CD4-positive, alpha-beta T cell treated with Interferon alpha-2 for 1 hour (primary cell): ENCODE data around the gene TRPV2.

ENCODE experiments used
- DNase-seq, 2 donors: peaks; one replicate each; pipeline ENCODE4 v3.0.0-alpha.2; 2020 to 2022

The TRPV2 gene

DNA sequence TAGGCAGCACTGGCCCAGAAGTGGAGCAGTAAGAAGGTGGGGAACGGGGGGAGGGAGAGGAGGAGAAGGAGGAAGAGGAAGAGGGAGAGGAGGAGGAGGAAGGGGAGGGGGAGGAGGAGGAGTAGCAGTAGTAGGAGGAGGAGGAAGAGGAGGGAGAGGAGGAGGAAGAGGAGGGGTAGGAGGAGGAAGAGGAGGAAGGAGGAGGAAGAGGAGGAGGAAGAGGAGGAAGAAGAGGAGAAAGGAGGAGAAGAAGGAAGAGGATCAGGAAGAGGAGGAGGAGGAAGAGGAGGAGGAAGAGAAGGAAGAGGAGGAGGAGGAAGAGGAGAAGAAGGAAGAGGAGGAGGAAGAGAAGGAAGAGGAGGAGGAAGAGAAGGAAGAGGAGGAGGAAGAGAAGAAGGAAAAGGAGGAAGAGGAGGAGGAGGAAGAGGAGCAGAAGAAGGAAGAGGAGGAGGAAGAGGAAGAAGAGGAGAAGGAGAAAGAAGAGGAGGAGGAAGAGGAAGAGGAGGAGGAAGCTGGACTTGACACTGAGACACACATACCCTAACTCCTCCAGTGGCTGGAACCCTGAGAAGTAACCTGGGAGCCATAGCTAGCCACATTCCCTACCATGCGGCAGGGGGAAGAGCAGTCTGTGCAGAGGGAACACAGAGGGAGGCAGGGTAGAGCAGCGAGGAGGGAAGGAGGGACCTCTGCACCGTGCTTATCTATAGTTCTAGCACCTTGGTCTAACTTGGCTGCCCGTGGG is 40.8 kb downstream of the TRPV2 start:
- no peak for DNase-seq

DNA sequence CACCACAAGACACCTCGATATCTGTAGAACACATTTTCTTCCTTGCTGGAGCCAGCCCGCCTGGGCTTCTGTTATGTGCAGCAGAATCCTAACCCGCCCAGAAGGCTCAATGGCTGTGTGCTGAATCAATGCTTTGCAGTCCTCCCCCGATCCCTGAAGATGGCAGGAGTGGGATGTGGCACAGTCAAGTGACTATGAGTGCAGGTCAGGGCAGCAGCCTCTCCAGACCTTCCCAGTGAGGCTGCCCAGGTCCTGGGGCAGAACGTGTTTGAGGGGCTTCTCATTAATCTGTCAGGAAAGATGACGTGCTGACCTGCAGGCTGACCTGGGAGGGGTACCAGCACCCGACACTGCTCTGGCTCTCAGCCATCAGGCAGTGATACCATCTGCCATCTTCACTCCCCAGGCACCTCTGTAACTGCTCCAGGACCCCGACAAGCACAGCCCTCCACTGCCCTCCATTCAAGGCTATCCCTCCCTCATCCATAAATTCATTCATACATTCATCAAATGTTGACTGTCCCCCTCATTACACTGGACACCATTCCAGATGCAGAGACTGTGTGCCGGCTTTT is 41.5 kb downstream of the TRPV2 start:
- DNase-seq: no peak

DNA sequence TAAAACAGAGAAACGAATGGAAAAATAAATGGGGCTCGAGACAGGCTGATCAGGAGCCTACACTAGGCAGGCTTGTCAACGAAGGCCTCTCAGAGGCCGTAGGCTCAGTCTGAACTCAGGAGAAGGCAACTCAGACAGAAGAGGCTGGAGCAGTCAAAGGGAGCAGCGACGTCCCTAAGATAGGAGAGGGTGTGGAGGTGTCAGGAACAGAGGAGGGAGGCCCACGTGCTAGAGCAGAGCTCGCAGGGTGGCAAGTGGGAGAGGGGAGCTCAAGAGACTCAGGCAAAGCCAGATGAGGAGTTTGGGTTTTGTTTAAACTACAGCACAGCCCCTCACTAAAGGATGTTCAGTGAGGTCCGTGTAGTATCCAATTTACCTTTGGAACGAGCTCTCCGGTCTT is 43.9 kb downstream of the TRPV2 start:
- no peak for DNase-seq

DNA sequence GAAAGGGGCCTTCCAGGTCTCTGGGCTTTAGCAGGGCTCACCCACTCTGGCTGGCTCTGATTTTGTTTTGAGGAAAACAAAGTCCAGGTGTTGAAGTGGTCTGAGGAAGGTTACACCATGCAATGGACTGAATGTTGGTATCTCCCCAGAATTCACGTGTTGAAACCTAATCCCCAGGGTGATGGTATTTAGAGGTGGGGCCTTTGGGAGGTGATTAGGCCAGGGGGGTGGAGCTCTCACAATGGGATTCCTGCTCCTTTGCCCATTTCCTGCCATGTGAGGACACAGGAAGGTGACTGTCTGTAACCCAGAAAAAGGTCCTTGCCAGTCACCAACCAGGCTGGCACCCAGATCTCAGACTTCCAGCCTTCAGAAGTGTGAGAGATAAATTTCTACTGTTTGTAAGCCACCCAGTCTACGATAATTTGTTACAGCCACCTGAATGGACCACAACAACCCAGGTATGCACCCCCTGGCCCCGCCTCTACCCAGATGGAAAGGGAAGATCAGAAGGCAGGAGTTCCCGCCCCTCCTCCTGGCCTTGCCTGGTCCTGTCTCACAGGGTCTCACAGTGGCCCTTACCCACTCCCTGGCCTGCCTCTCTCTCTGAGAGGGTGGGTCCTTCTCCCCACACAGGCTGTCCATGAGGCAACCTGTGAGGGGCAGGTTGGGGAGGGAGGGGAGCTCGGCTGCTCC is 44.6 kb downstream of the TRPV2 start:
- no peak for DNase-seq

DNA sequence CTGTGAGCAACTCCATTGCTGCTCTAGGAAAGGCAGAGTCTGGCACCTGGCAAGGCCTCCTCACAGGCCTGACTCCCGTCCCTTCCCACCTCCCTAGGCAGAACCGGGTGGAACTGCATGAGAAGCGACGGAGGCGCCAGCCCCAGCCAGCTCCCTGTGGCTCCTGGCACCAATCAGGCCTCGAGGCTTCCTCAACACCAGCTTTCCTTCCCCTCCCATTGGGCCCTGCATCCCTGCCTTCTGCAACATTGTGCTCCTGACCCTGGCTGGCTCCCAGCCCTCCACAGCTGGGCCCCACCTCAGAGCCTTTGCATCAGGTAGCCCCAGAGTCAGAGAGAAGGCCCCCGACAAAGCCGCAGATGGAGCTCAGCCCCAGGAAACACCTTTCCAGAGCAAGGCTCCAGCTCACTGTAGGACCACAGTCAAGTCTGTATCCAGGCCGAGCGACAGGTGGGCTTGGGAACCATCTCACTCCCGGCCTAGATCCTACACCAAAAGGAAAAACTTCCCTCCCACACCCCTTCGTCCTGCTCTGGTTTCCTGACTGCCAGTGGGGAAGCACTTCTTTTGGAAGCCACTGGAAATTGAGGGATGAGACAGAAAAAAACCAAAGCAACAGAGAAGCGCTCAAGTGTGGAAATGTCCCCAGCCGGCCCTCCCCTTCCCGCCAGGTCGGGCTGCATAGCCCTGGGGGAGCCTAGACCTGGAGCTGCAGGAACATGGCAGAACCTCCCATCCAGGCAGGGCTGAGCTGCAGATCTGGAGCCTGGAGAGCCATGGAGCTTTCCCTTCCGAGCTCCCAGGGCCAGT is 45.6 kb downstream of the TRPV2 start:
- no peak for DNase-seq

DNA sequence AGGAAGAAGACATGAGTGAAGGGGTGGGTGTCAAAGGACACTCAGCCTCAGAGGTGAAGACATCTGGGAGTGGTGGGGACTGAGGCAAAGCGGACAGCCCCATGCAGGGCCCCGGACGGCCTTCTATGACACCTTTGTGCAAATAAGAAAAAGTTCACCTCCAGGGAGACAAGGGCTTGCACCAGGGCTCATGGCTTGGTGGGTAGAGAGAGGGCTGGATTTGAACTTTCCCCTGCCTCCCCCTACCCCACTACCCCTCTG is 46.2 kb downstream of the TRPV2 start:
- no peak for DNase-seq

DNA sequence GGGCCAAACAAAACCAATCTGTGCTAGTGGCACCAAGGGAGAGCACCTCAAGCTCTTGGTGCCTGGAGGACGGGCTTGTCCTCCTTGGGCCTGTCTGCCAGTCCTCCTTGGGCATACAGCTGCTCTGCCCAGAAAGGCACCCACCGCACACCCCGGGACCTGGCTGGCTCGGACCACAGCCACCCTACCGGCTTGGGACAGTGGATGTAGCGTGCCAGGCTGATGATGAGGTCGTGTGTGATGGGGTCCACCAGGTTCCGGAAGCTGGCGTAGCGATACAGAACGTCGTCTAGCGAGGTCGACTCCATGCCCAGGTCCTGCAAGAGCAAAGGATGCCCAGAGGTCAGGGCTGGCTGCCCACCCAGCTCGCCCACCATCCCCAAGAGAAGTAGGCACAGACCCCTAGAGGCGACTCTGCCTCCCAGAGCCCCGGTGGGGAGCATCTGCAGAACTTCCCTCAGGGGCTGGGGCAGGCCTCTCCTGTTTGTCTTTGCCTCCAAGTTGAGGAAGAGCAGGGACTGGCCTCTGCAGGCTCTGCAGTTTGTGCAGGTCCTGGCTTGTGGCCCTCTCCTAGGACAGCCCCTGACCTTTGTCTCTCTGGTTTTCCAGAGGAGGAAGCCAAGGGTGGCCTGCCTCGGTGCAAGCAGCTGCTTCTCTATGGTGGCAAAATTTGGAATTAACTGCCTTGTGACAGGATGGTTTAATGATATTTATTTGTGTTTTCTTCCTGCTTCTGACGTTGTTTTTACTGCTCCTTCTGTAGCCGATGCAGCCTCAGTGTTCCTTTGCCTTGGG is 46.9 kb downstream of the TRPV2 start:
- no peak for DNase-seq

DNA sequence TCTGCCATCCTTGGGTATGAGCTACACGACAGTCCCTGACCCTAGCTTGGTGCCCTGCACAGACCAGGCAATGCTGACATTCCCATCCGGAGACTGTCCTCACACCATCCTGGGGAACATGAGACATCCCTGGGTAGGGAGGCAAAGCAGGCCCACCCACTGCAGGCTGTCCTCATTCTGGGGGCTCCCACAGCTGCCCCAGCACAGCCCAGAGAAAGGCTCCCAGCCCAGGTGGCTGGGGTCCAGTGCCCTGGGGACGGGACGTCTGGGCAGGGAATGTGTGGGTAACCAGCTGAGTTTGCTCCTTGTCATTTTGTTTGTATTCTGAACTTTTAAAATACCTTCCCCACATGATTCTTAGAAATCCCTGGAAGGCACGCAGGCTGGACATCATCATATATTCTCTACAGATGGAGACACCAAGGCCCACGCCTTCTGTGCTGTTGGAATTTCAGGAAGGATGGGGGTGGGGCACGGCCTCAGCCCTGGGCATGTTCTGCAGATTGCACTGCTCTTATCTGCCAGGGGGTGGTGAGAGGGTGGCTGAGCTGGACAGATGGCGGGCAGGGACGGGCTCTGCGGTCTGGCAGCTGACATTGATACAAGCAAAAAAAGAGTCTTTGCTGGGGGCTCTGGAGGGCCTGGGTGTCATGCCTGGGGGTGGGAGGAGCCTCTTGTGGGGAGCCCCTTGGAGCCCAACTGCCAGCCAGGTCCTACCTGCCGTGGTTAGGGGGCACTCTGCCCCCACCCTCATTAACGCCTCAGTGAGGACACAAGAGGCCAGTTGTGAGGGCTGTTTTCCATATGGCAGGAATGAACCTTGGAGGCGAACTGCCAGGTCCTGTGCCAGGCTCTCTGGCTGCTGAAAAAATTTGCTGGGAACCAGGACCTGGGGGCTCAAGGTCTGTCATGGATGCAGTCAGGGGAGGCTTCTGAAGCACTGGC is 48.3 kb downstream of the TRPV2 start:
- DNase-seq: no peak

DNA sequence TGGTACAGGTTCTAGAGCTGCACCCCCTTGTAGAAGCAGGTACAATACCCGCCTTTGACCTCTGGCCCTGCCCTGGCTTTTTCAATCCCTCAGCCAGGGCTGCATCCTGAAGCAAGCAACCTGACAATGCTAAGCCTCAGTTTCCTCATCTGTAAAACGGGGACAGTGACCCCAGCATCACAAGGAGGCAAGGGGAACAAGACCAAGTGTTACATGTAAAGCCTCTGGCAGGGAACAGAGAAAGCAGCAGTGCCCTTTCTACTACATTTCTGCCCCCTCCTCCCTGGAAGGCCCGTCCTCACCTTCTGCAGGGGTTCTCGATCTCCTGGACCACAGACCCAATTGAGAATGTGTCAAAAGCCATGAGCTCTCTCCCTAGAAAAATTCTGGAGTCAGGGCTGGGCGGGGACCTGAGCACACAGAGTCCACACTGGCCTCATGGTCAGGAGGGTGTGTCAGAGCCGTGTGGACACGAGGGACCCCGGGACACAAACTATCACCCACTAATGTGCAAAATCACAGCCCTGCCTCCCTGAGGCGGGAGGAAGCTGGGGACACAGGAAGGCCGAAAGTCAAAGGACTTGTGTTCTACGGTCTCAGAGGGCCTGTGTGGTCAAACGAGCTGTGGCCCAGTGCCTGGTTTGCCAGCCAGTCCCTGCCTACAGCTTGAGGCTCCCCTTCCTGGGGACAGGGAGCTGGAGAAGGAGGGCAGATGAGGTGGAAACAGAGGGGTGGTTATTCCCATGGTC is 49.1 kb downstream of the TRPV2 start:
- DNase-seq: no peak

DNA sequence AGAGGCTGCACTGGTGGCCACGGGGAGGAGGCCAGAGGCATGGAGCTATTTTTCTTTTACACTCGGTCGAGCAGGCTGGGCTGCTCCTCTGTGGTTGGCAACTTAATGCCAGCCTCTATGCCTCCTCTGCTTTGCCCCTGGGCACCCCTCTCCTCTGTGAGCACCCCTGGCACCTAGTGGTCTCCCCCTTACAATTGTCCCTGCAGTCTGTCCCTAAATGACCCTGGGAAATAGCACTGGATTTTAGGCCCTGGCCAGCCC is 49.6 kb downstream of the TRPV2 start:
- no peak for DNase-seq

DNA sequence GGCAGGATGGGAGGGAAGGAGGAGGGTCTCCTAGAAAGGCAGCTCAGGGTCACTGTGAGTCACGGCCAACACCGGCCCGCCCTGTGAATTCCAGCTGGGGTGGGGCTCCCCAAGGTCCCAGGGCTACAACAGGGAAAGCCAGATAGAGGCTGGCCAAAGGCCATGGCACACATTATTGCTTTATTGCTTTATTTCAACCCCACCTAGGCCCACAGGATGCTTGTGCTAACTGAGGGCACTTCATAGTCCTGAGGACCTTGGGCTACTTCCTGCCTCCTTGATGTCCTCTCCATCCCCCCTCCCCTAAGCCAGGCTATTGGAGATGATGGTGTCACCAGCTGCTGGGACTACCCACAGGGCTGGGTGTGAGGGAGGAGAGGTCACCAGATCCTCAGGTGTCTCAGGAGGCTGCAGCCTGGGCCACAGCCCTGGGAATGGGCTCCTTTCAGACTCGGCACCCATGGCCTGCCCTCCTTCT is 50.5 kb downstream of the TRPV2 start:
- no peak for DNase-seq

DNA sequence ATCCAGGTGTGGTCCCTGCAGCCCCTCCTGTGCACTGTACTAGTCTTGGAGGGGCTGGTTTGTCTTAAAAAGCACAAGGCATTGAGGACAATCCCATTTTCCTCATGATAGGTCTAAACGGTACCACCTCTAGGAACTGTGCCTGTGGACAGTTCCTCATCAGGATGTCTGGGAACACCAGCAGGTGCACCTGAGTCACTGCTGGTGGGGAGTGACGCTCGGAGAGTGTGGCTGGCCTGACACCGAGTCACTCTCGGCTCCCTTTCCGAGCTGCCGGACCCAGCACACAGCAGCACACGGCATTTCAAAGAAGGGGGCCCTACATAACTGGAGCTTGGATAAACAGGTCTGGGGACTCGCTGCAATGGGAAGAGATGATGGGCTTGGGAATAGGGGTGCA is 51.0 kb downstream of the TRPV2 start:
- no peak for DNase-seq

DNA sequence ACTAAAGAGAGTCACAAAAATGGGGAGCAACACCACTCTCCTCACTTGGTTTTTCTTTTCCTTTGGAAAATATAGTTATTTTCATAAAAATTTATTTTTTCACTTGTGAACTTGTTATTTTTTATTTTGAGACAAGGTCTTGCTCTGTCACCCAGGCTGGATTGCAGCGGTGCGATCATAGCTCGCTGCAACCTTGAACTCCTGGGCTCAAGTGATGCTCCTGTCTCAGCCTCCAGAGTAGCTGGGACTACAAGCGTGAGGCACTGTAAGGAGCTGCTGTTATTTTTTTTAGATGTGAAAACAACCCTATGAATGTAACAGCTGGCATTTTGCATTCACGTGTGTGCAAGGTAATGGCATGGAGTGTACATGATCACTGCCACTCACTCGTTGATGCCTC is 51.7 kb downstream of the TRPV2 start:
- DNase-seq: no peak

DNA sequence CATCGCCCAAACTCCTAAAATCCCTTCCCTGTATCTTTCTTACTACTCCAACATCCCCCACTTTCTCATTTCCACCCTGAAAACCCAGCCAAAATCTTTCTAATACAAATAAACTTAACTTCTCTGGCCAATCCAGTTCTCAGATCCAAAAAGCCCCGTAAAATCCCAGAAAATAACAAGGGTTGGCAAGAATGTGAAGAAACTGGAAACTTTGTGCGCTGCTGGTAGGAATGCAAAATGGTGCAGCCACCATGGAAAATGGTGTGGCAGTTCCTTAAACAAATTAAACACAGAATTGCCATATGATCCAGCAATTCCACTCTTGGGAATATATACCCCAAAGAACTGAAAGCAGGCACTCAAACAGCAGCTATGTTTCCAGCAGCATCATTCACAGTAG is 52.5 kb downstream of the TRPV2 start:
- no peak for DNase-seq

DNA sequence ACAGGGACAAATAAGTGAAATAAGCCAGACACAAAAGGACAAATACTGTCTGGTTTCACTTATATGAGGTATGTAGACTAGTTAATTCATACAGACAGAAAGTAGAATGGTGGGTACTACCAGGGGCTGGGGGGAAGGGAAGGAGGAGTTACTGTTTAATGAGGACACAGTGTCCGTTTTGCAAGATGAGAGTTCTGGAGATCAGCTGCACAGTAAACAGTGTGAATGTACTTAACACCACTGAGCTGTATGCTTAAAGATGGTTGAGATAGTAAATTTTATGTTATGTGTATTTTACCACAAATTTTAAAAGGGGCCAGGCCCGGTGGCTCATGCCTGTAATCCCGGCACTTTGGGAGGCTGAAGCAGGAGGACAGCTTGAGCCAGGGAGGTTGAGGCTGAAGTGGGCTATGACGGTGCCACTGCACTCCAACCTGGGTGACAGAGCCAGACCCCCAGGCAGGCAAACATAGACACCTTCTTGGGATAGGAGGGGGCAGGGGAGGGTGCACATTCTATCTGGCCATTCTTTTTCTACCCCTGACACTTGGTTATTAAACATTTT is 53.1 kb downstream of the TRPV2 start:
- DNase-seq: no peak

DNA sequence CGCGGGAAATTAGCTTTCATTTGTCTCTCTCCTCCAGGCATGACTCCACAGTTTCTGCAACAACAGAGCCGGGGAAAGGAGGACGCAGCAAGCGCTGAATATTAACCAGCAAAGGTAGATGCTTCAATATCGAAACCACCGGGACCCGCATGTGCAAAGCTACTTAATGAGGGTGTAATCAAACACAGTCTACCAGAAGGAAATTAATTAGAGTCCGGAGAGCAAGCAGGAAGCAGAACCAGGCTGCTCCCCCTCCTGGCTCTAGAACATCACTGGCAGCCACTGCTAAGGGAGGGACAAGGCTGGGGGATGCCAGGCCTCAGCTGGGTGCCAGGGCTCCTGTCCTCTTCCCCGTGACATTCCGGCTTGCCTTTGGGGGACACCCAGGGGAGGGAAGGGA is 54.9 kb downstream of the TRPV2 start:
- no peak for DNase-seq

DNA sequence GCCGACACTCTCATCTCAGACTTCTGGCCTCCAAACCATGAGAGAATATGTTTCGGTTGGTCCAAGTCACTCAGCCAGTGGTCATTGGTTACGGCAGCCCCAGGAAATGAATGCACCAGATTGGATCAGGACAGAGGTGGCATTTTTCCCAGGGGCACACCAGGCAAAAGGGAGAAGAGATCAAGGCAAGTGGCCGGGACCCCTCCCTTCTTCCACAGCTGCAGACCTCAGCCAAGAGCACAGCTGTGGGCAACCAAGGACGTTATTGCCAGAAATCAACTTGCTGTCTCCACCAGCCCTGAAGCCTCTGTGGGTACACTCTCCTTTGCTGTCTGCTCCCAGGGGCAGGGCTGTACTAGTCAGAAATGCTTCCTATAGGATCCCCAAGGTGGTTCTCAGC is 55.9 kb downstream of the TRPV2 start:
- DNase-seq: no peak

DNA sequence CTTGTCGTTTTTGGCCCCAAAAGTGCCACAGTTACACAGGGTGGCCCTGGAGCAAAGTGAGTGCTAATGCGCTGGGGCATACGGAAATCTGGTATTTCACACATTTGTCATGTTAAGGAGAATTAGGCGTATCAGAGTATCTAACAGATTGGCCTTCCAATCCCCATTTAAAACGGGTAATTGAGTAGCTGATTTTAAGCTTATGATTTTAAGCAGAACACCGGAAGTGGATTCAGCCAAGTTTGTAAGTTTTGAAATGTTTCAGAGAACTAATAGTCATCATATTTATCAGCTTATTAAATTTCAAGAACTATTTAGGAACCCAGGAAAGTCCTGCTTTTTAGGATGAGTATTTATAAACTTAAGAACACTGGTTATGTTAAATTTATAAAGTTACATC is 57.2 kb downstream of the TRPV2 start:
- no peak for DNase-seq

DNA sequence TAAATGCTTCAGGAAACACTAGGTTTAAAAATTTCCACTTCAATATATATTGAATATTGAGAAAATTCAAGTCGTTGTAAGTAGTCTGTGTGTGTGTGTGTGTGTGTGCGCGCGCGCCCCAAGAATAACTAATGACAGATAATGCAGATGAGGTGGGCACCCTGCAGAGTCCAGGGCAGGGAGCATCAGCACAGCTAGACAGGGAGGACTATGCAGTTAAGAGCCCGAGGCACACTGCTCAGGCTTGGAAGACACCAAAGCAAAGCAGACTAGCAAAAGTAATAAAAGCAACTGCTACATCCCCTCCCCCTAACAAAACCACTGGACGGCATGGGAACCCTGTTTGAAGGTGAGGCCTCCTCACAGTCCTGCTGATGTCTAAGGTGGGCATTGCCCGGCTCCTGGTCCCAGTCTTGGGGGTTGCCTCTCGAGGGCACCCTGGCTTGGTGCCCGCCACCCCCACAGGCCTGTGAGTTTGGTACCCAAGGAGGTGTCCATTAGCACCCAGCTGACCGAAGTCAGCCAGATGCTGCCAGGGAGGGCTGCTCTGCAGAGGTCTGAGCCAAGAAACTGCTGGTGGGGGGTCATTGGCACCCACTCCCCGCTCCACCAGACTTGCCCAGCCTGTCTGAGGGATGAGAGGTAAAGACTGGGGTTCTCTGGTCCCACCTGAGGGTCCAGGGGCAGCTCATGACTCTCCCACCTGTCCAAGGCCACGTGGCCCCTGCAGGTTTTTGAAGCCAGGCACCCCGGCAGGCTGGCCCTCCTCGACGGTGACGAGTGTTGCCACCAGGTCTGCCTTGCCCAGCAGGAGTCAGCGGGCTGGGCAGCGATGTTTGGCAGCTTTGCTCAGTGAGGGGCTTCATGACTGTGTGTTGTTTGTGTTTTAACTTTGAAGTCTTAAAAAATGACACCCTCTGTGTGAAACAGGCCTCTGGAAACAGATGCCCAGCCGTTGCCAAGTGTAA is 58.0 kb downstream of the TRPV2 start:
- no peak for DNase-seq
